Measurements from ENCODE around the gene ZSCAN32.

Gene ZSCAN32

DNA sequence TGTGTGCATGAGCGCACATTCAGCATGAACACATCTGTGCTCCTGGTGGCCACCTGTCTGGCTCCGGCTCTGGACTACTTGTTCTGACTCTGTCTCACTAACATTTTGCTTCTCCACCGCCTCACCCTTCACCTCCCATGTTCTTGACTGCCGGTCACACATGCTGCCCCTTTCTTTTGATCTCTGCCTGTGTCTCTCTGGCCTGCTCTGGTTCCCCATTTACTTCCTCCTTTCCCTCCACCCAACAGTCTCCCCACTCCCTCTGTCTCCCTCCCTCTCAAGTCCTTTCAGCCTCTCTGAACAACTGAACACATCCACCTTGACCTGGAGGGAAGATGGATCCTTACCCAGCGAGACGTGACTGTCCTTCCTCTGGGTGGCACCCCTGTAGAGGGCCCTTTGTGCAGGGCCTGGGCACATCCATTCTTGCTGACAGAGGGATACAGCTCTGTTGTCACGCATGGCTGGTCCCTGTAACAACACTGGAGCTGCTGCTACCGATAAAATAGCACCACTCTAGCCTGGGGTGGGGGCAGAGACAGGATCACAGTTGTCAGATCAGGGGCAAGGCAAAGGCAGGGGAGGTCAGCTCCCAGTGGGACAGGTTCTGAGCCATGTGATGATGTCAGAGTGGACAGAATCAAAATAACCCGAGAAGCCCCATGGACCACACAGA is 11.0 kb downstream of the ZSCAN32 start:
- no peak for TF ChIP-seq FOXP2 (optimal IDR thresholded peaks at IDR 0.05; ENCODE audit: borderline replicate concordance, extremely low read depth, extremely low read length, insufficient read depth)

DNA sequence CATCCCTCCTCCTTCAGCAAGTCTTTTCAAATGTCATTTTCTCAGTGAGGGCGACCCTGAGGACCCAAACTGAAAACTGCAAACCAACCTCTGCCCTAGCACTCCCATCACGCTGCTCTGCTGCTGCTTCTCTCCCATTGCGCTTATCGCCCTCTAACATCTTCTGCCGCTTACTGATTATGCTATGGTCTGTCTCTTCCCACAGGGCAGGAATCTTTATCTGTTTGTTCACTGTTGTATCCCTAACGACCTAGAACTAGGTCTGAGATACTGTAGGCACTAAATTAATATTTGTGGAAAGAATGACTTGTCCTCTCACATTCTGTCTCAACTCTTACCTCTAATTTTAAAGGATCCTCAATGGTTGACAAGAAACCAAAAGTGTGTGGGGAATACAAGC is 12.5 kb downstream of the ZSCAN32 start:
- TF ChIP-seq TAF1 (IDR thresholded peaks at IDR 0.05; ENCODE audit: borderline replicate concordance, insufficient read depth, low read length) (no peak), FOXP2 (optimal IDR thresholded peaks at IDR 0.05; ENCODE audit: borderline replicate concordance, extremely low read depth, extremely low read length, insufficient read depth) (no peak), POLR2AphosphoS5 (IDR thresholded peaks at IDR 0.05; ENCODE audit: low read depth, low read length) (no peak), SIN3A (IDR thresholded peaks at IDR 0.05; ENCODE audit: borderline replicate concordance, insufficient read depth, low read length) (no peak)
- TF ChIP-seq, protein P1, sequence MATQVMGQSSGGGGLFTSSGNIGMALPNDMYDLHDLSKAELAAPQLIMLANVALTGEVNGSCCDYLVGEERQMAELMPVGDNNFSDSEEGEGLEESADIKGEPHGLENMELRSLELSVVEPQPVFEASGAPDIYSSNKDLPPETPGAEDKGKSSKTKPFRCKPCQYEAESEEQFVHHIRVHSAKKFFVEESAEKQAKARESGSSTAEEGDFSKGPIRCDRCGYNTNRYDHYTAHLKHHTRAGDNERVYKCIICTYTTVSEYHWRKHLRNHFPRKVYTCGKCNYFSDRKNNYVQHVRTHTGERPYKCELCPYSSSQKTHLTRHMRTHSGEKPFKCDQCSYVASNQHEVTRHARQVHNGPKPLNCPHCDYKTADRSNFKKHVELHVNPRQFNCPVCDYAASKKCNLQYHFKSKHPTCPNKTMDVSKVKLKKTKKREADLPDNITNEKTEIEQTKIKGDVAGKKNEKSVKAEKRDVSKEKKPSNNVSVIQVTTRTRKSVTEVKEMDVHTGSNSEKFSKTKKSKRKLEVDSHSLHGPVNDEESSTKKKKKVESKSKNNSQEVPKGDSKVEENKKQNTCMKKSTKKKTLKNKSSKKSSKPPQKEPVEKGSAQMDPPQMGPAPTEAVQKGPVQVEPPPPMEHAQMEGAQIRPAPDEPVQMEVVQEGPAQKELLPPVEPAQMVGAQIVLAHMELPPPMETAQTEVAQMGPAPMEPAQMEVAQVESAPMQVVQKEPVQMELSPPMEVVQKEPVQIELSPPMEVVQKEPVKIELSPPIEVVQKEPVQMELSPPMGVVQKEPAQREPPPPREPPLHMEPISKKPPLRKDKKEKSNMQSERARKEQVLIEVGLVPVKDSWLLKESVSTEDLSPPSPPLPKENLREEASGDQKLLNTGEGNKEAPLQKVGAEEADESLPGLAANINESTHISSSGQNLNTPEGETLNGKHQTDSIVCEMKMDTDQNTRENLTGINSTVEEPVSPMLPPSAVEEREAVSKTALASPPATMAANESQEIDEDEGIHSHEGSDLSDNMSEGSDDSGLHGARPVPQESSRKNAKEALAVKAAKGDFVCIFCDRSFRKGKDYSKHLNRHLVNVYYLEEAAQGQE (IDR thresholded peaks at IDR 0.05; ENCODE audit: insufficient read depth in 1 of 2, low read depth in 2 of 2, low read length in 2 of 2), result no peak

GRCh38 chr16:3383045-3383448 is 17.8 kb downstream of the ZSCAN32 start:
- no peak for TF ChIP-seq FOXP2 (optimal IDR thresholded peaks at IDR 0.05; ENCODE audit: borderline replicate concordance, extremely low read depth, extremely low read length, insufficient read depth)
- no peak for TF ChIP-seq POLR2AphosphoS5 (IDR thresholded peaks at IDR 0.05; ENCODE audit: low read depth, low read length)
- TF ChIP-seq TAF1 (IDR thresholded peaks at IDR 0.05; ENCODE audit: borderline replicate concordance, insufficient read depth, low read length), result no peak
- TF ChIP-seq, protein P1 (IDR thresholded peaks at IDR 0.05; ENCODE audit: insufficient read depth in 1 of 2, low read depth in 2 of 2, low read length in 2 of 2), result no peak
- no peak for TF ChIP-seq SIN3A (IDR thresholded peaks at IDR 0.05; ENCODE audit: borderline replicate concordance, insufficient read depth, low read length)

DNA sequence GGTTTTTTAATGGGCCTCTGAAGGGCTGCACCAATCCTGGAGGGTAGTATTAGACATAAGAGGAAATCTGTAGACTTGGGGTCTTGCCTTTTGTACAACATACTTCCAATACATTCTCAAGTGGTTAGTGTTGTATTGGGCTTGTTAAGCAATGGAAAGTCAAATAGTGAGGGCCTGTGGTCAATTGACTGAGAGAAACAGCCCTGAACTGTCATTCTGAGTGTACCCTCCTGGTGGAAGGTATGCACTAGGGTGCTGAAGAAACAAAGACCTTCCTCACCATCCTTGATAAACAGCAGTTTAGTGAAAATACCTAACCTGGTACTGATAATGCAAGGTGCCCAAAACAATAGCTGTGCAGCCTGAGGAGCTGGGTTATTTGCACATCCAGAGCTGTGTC is 22.9 kb downstream of the ZSCAN32 start:
- TF ChIP-seq FOXP2 (optimal IDR thresholded peaks at IDR 0.05; ENCODE audit: borderline replicate concordance, extremely low read depth, extremely low read length, insufficient read depth) (no peak), TAF1 (IDR thresholded peaks at IDR 0.05; ENCODE audit: borderline replicate concordance, insufficient read depth, low read length) (no peak), SIN3A (IDR thresholded peaks at IDR 0.05; ENCODE audit: borderline replicate concordance, insufficient read depth, low read length) (no peak), POLR2AphosphoS5 (IDR thresholded peaks at IDR 0.05; ENCODE audit: low read depth, low read length) (no peak)
- TF ChIP-seq, protein P1 (IDR thresholded peaks at IDR 0.05; ENCODE audit: insufficient read depth in 1 of 2, low read depth in 2 of 2, low read length in 2 of 2), result no peak

DNA sequence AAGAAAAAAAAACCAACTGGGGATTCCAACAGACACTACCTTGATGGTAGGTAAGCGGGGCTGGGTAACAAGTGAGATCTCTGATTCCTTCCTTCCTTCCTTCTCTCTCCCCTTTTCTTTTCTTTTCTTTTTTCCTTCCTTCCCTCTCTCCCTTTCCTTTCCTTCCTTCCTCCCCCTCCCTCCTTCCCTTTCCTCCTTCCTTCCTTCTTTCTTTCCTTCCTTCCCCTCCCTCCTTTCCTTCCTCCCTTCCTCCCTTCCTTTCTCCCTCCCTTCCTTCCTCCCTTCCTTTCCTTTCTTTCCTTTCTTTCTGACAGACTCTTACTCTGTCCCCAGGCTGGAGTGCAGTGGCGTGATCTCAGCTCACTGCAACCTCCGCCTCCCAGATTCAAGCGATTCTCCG is 25.1 kb downstream of the ZSCAN32 start:
- TF ChIP-seq SIN3A (IDR thresholded peaks at IDR 0.05; ENCODE audit: borderline replicate concordance, insufficient read depth, low read length) (no peak), TAF1 (IDR thresholded peaks at IDR 0.05; ENCODE audit: borderline replicate concordance, insufficient read depth, low read length) (no peak), FOXP2 (optimal IDR thresholded peaks at IDR 0.05; ENCODE audit: borderline replicate concordance, extremely low read depth, extremely low read length, insufficient read depth) (no peak), POLR2AphosphoS5 (IDR thresholded peaks at IDR 0.05; ENCODE audit: low read depth, low read length) (no peak)
- TF ChIP-seq, protein P1 (IDR thresholded peaks at IDR 0.05; ENCODE audit: insufficient read depth in 1 of 2, low read depth in 2 of 2, low read length in 2 of 2), result no peak

Measured in PFSK-1 (cell line).